SK-N-MC (cell line): ENCODE measurements around the gene MMP24OS.

ENCODE experiments used
- EZH2 ChIP-seq: fragments of 200-600 bp; sonication (generic); IDR thresholded peaks from one replicate; pipeline ENCODE4 v1.6.1; 2017; ENCODE audit warnings: antibody characterized with exemption
- POLR2AphosphoS5 ChIP-seq: IDR thresholded peaks from 2 replicates; pipeline ENCODE4 v1.6.1; 2012; ENCODE audit warnings: mild to moderate bottlenecking, low read depth, low read length, borderline replicate concordance

GRCh38 chr20:35273449-35274171, 4.3 kb downstream of the MMP24OS start:
- TF ChIP-seq EZH2 (no peak), POLR2AphosphoS5 (no peak)
